Mesodermal cell (in vitro differentiated cells): ENCODE measurements around the gene COL5A2.
A peak's percentile ranks its signal among the peaks of the same experiment; 100 is the strongest.

Experiments
- H3K27ac ChIP-seq: 2 replicates; pipeline ENCODE4 v1.7.0; 2013; ENCODE audit warnings: mild to moderate bottlenecking, low read depth, low read length, moderate library complexity; ENCODE audit not compliant: severe bottlenecking
- H3K36me3 ChIP-seq: 2 replicates; pipeline ENCODE4 v1.7.1; 2013; ENCODE audit warnings: mild to moderate bottlenecking, low read length, moderate library complexity; ENCODE audit not compliant: control insufficient read depth, insufficient read depth
- H3K4me1 ChIP-seq: one replicate; pipeline ENCODE4 v1.7.1; 2013; ENCODE audit warnings: mild to moderate bottlenecking, low read length; ENCODE audit not compliant: insufficient read depth, control insufficient read depth, poor library complexity, severe bottlenecking
- H3K4me3 ChIP-seq: 2 replicates; pipeline ENCODE4 v1.7.0; 2013; ENCODE audit warnings: low read length, control low read depth, mild to moderate bottlenecking; ENCODE audit not compliant: insufficient read depth, poor library complexity, severe bottlenecking; ENCODE audit errors: extremely low read depth
- H3K9me3 ChIP-seq: 2 replicates; pipeline ENCODE4 v1.7.1; 2013; ENCODE audit warnings: mild to moderate bottlenecking, low read length, moderate library complexity; ENCODE audit not compliant: control insufficient read depth
- WGBS, 2 experiments: methylation state at CpG; one replicate each; pipeline ENCODE4 v1.1.5; 2013; ENCODE audit warnings: missing lambda C conversion rate in 2 of 2; ENCODE audit not compliant: insufficient coverage in 2 of 2; 5-methylcytosine and 5-hydroxymethylcytosine counted together

Gene COL5A2

GRCh38 chr2:189147989-189148388, 31.6 kb downstream of the COL5A2 start:
- Histone ChIP-seq H3K4me3 (no peak overlapping the region), H3K27ac (no peak overlapping the region), H3K4me1 (peaks cover 19% of the 10 kb centered on the region), H3K9me3 (no peaks in the 10 kb centered on the region), H3K36me3 (peaks cover 4% of the 10 kb centered on the region)
- no CpG with 5 or more reads among the region's 1 CpG for WGBS, 2 experiments

- H3K4me3 ChIP-seq: no peak overlapping the region
- no CpG with 5 or more reads among the region's 2 CpGs for WGBS, 2 experiments
- peaks cover 19% of the 10 kb centered on the region for H3K4me1 ChIP-seq
- H3K36me3 ChIP-seq: peaks cover 1% of the 10 kb centered on the region
- H3K27ac ChIP-seq: no peak overlapping the region
- no peaks in the 10 kb centered on the region for H3K9me3 ChIP-seq
These were observed 32.2 kb downstream of the COL5A2 start for GRCh38 chr2:189147361-189147760.

- Histone ChIP-seq H3K4me1 (peaks cover 19% of the 10 kb centered on the region), H3K9me3 (no peaks in the 10 kb centered on the region), H3K36me3 (no peaks in the 10 kb centered on the region), H3K4me3 (no peak overlapping the region), H3K27ac (no peak overlapping the region)
- no CpG with 5 or more reads among the region's 2 CpGs for WGBS, 2 experiments
These were observed 33.0 kb downstream of the COL5A2 start for GRCh38 chr2:189146553-189146952.

GRCh38 chr2:189144700-189145211, 34.8 kb downstream of the COL5A2 start:
- no peak overlapping the region for H3K27ac ChIP-seq
- H3K4me1 ChIP-seq: peaks cover 7% of the 10 kb centered on the region
- H3K9me3 ChIP-seq: no peaks in the 10 kb centered on the region
- H3K36me3 ChIP-seq: no peaks in the 10 kb centered on the region
- no peak overlapping the region for H3K4me3 ChIP-seq
- WGBS, 2 experiments: no CpG with 5 or more reads among the region's 3 CpGs

GRCh38 chr2:189143925-189144324, 35.6 kb downstream of the COL5A2 start:
- Histone ChIP-seq H3K9me3 (no peaks in the 10 kb centered on the region), H3K27ac (peak overlapping the region; percentile 60), H3K36me3 (no peaks in the 10 kb centered on the region), H3K4me1 (peaks cover 7% of the 10 kb centered on the region), H3K4me3 (no peak overlapping the region)
- WGBS, 2 experiments: 100% methylated on average over 1 to 2 of the region's 2 CpGs

- Histone ChIP-seq H3K4me3 (no peak overlapping the region), H3K9me3 (no peaks in the 10 kb centered on the region), H3K4me1 (peaks cover 7% of the 10 kb centered on the region), H3K27ac (peak overlapping the region; percentile 60), H3K36me3 (no peaks in the 10 kb centered on the region)
- 100% methylated on average over 2 of the region's 4 CpGs; no CpG with 5 or more reads in 1 of the 2 experiments for WGBS, 2 experiments
These were observed 36.4 kb downstream of the COL5A2 start for GRCh38 chr2:189142893-189143759.

GRCh38 chr2:189138800-189139199, 40.8 kb downstream of the COL5A2 start:
- WGBS, 2 experiments: 80 to 96% methylated on average over 1 to 4 of the region's 5 CpGs

GRCh38 chr2:189137519-189137918, 42.0 kb downstream of the COL5A2 start:
- Histone ChIP-seq H3K4me3 (no peak overlapping the region), H3K27ac (no peak overlapping the region), H3K36me3 (peaks cover 8% of the 10 kb centered on the region), H3K9me3 (no peaks in the 10 kb centered on the region), H3K4me1 (no peaks in the 10 kb centered on the region)
- 88 to 100% methylated on average over 1 of the region's 1 CpG for WGBS, 2 experiments

More at GRCh38 chr2:189138800-189139199, 40.8 kb downstream of the COL5A2 start:
- Histone ChIP-seq H3K36me3 (peaks cover under 1% of the 10 kb centered on the region), H3K4me1 (no peaks in the 10 kb centered on the region), H3K27ac (no peak overlapping the region), H3K9me3 (no peaks in the 10 kb centered on the region), H3K4me3 (no peak overlapping the region)

GRCh38 chr2:189134485-189134884, 45.1 kb downstream of the COL5A2 start:
- Histone ChIP-seq H3K36me3 (peaks cover 8% of the 10 kb centered on the region), H3K27ac (no peak overlapping the region), H3K4me1 (peaks cover 4% of the 10 kb centered on the region), H3K4me3 (no peak overlapping the region), H3K9me3 (no peaks in the 10 kb centered on the region)
- 81% methylated on average over 4 of the region's 4 CpGs; no CpG with 5 or more reads in 1 of the 2 experiments for WGBS, 2 experiments

- no peak overlapping the region for H3K27ac ChIP-seq
- peaks cover 4% of the 10 kb centered on the region for H3K4me1 ChIP-seq
- no peaks in the 10 kb centered on the region for H3K9me3 ChIP-seq
- H3K4me3 ChIP-seq: no peak overlapping the region
- peaks cover 16% of the 10 kb centered on the region for H3K36me3 ChIP-seq
- 100% methylated on average over 1 of the region's 3 CpGs; no CpG with 5 or more reads in 1 of the 2 experiments for WGBS, 2 experiments
These were observed 47.6 kb downstream of the COL5A2 start for GRCh38 chr2:189131991-189132390.

GRCh38 chr2:189129971-189130370, 49.6 kb downstream of the COL5A2 start:
- no CpG with 5 or more reads among the region's 2 CpGs for WGBS, 2 experiments
- Histone ChIP-seq H3K4me1 (peaks cover 4% of the 10 kb centered on the region), H3K9me3 (no peaks in the 10 kb centered on the region), H3K4me3 (no peak overlapping the region), H3K27ac (no peak overlapping the region), H3K36me3 (peaks cover 16% of the 10 kb centered on the region)
